ENCODE measurements around the gene COG8. TPM values are rescaled to one million over a fixed set of nuclear protein-coding genes. Genes with fewer than 3 reads are reported as not detected.

The COG8 gene
- total and polyA plus RNA-seq, 10 of the 15 experiments (the other 5 are each of a cell fraction or from before 2014, with no cell fraction given), result 2.8 to 39.6 (median 23.8) TPM

GRCh38 chr16:69381231-69381630 is 41.9 kb upstream of the COG8 start:
- peaks cover 36% of the 10 kb centered on the region for H3K79me2 ChIP-seq (ENCODE audit: control insufficient read depth, insufficient read depth, low read length)
- H3K4me3 ChIP-seq, result no peak overlapping the region
- H3K27ac ChIP-seq (ENCODE audit: control insufficient read depth, insufficient read depth), result no peak overlapping the region
- H3K4me1 ChIP-seq (ENCODE audit: control insufficient read depth, insufficient read depth, low read length), result peaks cover 9% of the 10 kb centered on the region
- in situ Hi-C loops (cut with MboI), result no loop called here
- no peak overlapping the region for H3K4me2 ChIP-seq (ENCODE audit: control insufficient read depth, insufficient read depth)
- 8% methylated on average over 2 of the region's 2 CpGs for WGBS (ENCODE audit: insufficient coverage, insufficient replicate concordance, low lambda C conversion rate, missing lambda C conversion rate)
- no TSS peak for BruUV-seq (replicated peaks)
- no peak overlapping the region for H2AFZ ChIP-seq (ENCODE audit: control insufficient read depth, low read depth, low read length)
- ChIA-PET RAD21 (ENCODE audit: unreplicated experiment) (no interaction called here), CTCF (interaction anchor here (0.6 to 3.0 kb wide), 7 partner anchors 14 to 390 kb away, joined by 3 to 20 read pairs (median 4); partner anchors contain the start of gene NOB1), SMC1A (ENCODE audit: uncharacterized antibody, unreplicated experiment) (interaction anchor here (1.0 to 1.1 kb wide), 3 partner anchors 15 to 373 kb away, joined by 3 to 6 read pairs (median 4); partner anchors contain the start of gene NOB1), POLR2A (interaction anchor here (0.6 to 1.0 kb wide), 4 partner anchors 40 to 1288 kb away, joined by 3 to 6 read pairs (median 4); no protein-coding TSS in a partner anchor)
- peaks cover 2 to 20% of the 10 kb centered on the region in 2 experiments; a peak in 2 of 4 replicates for H3K36me3 ChIP-seq (ENCODE audit: control insufficient read depth in 2 of 2, insufficient read depth in 2 of 2, low read length in 1 of 2)
- intact Hi-C loops (cut with micrococcal nuclease; ENCODE audit: unreplicated experiment), result no loop called here
- no peak overlapping the region for H3K9ac ChIP-seq (ENCODE audit: control insufficient read depth, insufficient read depth, low read length)
- no peak for FAIRE-seq
- no peak for TF ChIP-seq ZBED1 (IDR thresholded peaks at IDR 0.05; ENCODE audit: borderline replicate concordance)
- no peaks in the 10 kb centered on the region for H3K9me3 ChIP-seq (replicated peaks; ENCODE audit: control insufficient read depth, insufficient read depth, low read length)
- DNase-seq (ENCODE audit: low read depth, low spot score), result no peak
- no peaks in the 10 kb centered on the region for H3K27me3 ChIP-seq (replicated peaks in 1 of 2; ENCODE audit: control insufficient read depth in 2 of 2, insufficient read depth in 2 of 2, low read length in 1 of 2)
- H4K20me1 ChIP-seq (ENCODE audit: control insufficient read depth, insufficient read depth), result no peaks in the 10 kb centered on the region
- no peak for ATAC-seq

GRCh38 chr16:69378760-69379159 is 39.4 kb upstream of the COG8 start:
- no peak overlapping the region for H3K4me3 ChIP-seq
- H3K4me1 ChIP-seq (ENCODE audit: control insufficient read depth, insufficient read depth, low read length), result peaks cover 9% of the 10 kb centered on the region
- no peak for ATAC-seq
- no peaks in the 10 kb centered on the region for H4K20me1 ChIP-seq (ENCODE audit: control insufficient read depth, insufficient read depth)
- ChIA-PET POLR2A (interaction anchor here (0.6 kb wide), 4 partner anchors 236 to 511 kb away, joined by 4 to 11 read pairs (median 8); no protein-coding TSS in a partner anchor), CTCF (interaction anchor here (0.8 to 1.4 kb wide), 2 partner anchors 18 to 192 kb away, joined by 3 to 5 read pairs; no protein-coding TSS in a partner anchor), SMC1A (ENCODE audit: uncharacterized antibody, unreplicated experiment) (interaction anchor here (0.6 to 1.5 kb wide), 2 partner anchors 17 to 278 kb away, joined by 3 to 5 read pairs; no protein-coding TSS in a partner anchor), RAD21 (ENCODE audit: unreplicated experiment) (interaction anchor here (0.6 kb wide), 1 partner anchor 64 kb away, joined by 3 read pairs; no protein-coding TSS in a partner anchor)
- H3K27ac ChIP-seq (ENCODE audit: control insufficient read depth, insufficient read depth), result no peak overlapping the region
- no peak overlapping the region for H3K4me2 ChIP-seq (ENCODE audit: control insufficient read depth, insufficient read depth)
- H3K79me2 ChIP-seq (ENCODE audit: control insufficient read depth, insufficient read depth, low read length), result peaks cover 15% of the 10 kb centered on the region
- H3K27me3 ChIP-seq (replicated peaks in 1 of 2; ENCODE audit: control insufficient read depth in 2 of 2, insufficient read depth in 2 of 2, low read length in 1 of 2), result no peaks in the 10 kb centered on the region
- FAIRE-seq, result no peak
- DNase-seq (ENCODE audit: low read depth, low spot score), result no peak
- H2AFZ ChIP-seq (ENCODE audit: control insufficient read depth, low read depth, low read length), result no peak overlapping the region
- no TSS peak for BruUV-seq (replicated peaks)
- H3K36me3 ChIP-seq (ENCODE audit: control insufficient read depth in 2 of 2, insufficient read depth in 2 of 2, low read length in 1 of 2), result peaks cover 2 to 26% of the 10 kb centered on the region in 2 experiments; a peak in 2 of 4 replicates
- no peak overlapping the region for H3K9ac ChIP-seq (ENCODE audit: control insufficient read depth, insufficient read depth, low read length)
- intact Hi-C loops (cut with micrococcal nuclease; ENCODE audit: unreplicated experiment) (no loop called here), in situ Hi-C loops (cut with MboI) (no loop called here)
- 50% methylated on average over 1 of the region's 1 CpG for WGBS (ENCODE audit: insufficient coverage, insufficient replicate concordance, low lambda C conversion rate, missing lambda C conversion rate)
- H3K9me3 ChIP-seq (replicated peaks; ENCODE audit: control insufficient read depth, insufficient read depth, low read length), result no peaks in the 10 kb centered on the region
- no peak for TF ChIP-seq SRF (IDR thresholded peaks at IDR 0.05; ENCODE audit: low read depth in 2 of 2, low read length in 2 of 2)
- no peak for TF ChIP-seq ZNF274 (IDR thresholded peaks at IDR 0.05; ENCODE audit: insufficient read depth, insufficient read length)
